HepG2 (cell line): ENCODE data around the gene TKFC. TPM values are rescaled to one million over a fixed set of nuclear protein-coding genes. Genes with fewer than 3 reads are reported as not detected.

Experiments
- CBX5 ChIP-seq: sonication (generic); formaldehyde crosslinking; IDR thresholded peaks from 2 replicates; pipeline ENCODE4 v1.4.0; 2020; ENCODE audit warnings: missing genetic modification reagents, borderline replicate concordance
- ELF1 ChIP-seq: sonication (generic); formaldehyde crosslinking; IDR thresholded peaks from 2 replicates; pipeline ENCODE4 v1.4.0; 2020; ENCODE audit warnings: missing genetic modification reagents
- GFI1 ChIP-seq: sonication (generic); formaldehyde crosslinking; IDR thresholded peaks from 2 replicates; pipeline ENCODE4 v1.5.0; 2020; ENCODE audit warnings: missing genetic modification reagents, mild to moderate bottlenecking, borderline replicate concordance
- KDM2A ChIP-seq: sonication (generic); formaldehyde crosslinking; IDR thresholded peaks from 2 replicates; pipeline ENCODE4 v1.4.0; 2020; ENCODE audit warnings: low read depth, missing genetic modification reagents, borderline replicate concordance
- MEF2D ChIP-seq: sonication (generic); formaldehyde crosslinking; IDR thresholded peaks from 2 replicates; pipeline ENCODE4 v1.5.1; 2020; ENCODE audit warnings: mild to moderate bottlenecking, missing genetic modification reagents
- NFKB2 ChIP-seq: sonication (generic); formaldehyde crosslinking; IDR thresholded peaks from 2 replicates; pipeline ENCODE4 v1.4.0; 2020; ENCODE audit warnings: missing genetic modification reagents, borderline replicate concordance
- NFRKB ChIP-seq: fragments of 450-650 bp; IDR thresholded peaks from 2 replicates; pipeline ENCODE4 v1.6.1; 2017
- PHF5A ChIP-seq: IDR thresholded peaks from one replicate; pipeline ENCODE4 v1.6.1; 2018; ENCODE audit warnings: low read depth, missing genetic modification reagents; ENCODE audit not compliant: unreplicated experiment
- POLR2AphosphoS5 ChIP-seq: IDR thresholded peaks from 2 replicates; pipeline ENCODE4 v1.6.1; 2012; ENCODE audit warnings: low read depth, low read length
- RARA ChIP-seq: IDR thresholded peaks from 2 replicates; pipeline ENCODE4 v1.6.1; 2016; ENCODE audit warnings: missing genetic modification reagents, missing compliant biosample characterization
- RARG ChIP-seq: sonication (generic); formaldehyde crosslinking; IDR thresholded peaks from 2 replicates; pipeline ENCODE4 v1.4.0; 2020; ENCODE audit warnings: low read depth, mild to moderate bottlenecking, missing genetic modification reagents
- SUZ12 ChIP-seq: fragments of 150-350 bp; IDR thresholded peaks from 2 replicates; pipeline ENCODE4 v1.6.1; 2014; ENCODE audit warnings: low read depth, low read length
- THAP11 ChIP-seq: IDR thresholded peaks from 2 replicates; pipeline ENCODE4 v1.6.1; 2016; ENCODE audit warnings: missing biosample characterization, missing genetic modification reagents
- ZFYVE20 ChIP-seq: sonication (generic); formaldehyde crosslinking; IDR thresholded peaks from 2 replicates; pipeline ENCODE4 v1.8.0; 2023; ENCODE audit warnings: low read depth, mild to moderate bottlenecking, moderate library complexity, missing genetic modification reagents, borderline replicate concordance
- ZNF124 ChIP-seq: sonication (generic); formaldehyde crosslinking; IDR thresholded peaks from 2 replicates; pipeline ENCODE4 v1.4.0; 2020; ENCODE audit warnings: missing genetic modification reagents
- ZNF232 ChIP-seq: sonication (generic); formaldehyde crosslinking; IDR thresholded peaks from 2 replicates; pipeline ENCODE4 v1.4.0; 2020; ENCODE audit warnings: missing genetic modification reagents, borderline replicate concordance
- ZNF253 ChIP-seq: sonication (generic); formaldehyde crosslinking; IDR thresholded peaks from 2 replicates; pipeline ENCODE4 v1.8.0; 2022; ENCODE audit warnings: mild to moderate bottlenecking, missing genetic modification reagents, borderline replicate concordance
- ZNF282 ChIP-seq: fragments of 450-650 bp; IDR thresholded peaks from 2 replicates; pipeline ENCODE4 v1.6.1; 2018; ENCODE audit not compliant: partially characterized antibody
- ZNF546 ChIP-seq: sonication (generic); formaldehyde crosslinking; conservative IDR thresholded peaks from 2 replicates; pipeline ENCODE4 v1.8.1; 2023; ENCODE audit warnings: mild to moderate bottlenecking, missing genetic modification reagents
- ZNF549 ChIP-seq: sonication (generic); formaldehyde crosslinking; IDR thresholded peaks from 2 replicates; pipeline ENCODE4 v1.5.0; 2020; ENCODE audit warnings: missing genetic modification reagents
- ZNF577 ChIP-seq: sonication (generic); formaldehyde crosslinking; IDR thresholded peaks from 2 replicates; pipeline ENCODE4 v1.4.0; 2020; ENCODE audit warnings: mild to moderate bottlenecking, low read depth, missing genetic modification reagents, borderline replicate concordance
- ZNF629 ChIP-seq: sonication (generic); formaldehyde crosslinking; conservative IDR thresholded peaks from 2 replicates; pipeline ENCODE4 v1.5.0; 2020; ENCODE audit warnings: missing genetic modification reagents
- ZNF672 ChIP-seq: sonication (generic); formaldehyde crosslinking; IDR thresholded peaks from 2 replicates; pipeline ENCODE4 v1.8.1; 2022; ENCODE audit warnings: missing genetic modification reagents
- polyA plus RNA-seq, 8 experiments: library from polyadenylated mRNA; depleted of rRNA in 3 of 8; stranded (reverse) in 7 of 8; unstranded in 1 of 8; fragments of >200 nt; fragmentation: Illumina TruSeq in 4 of 8; extraction: Trizol in 4 of 8; gene quantifications; 2 replicates each; pipeline versions ENCODE4 v1.2.1 to v1.2.3, GENCODE V29; 2011 to 2016; ENCODE audit warnings: low read depth in 4 of 8, missing spikeins in 1 of 8, mixed read lengths in 1 of 8; ENCODE audit not compliant: insufficient read depth in 1 of 8
- total RNA-seq, 5 experiments: library from RNA; depleted of rRNA; stranded (reverse); fragments of >200 nt; fragmentation: Illumina TruSeq; extraction: Trizol; gene quantifications; 2 replicates each; pipeline ENCODE4 v1.2.3, GENCODE V29; 2016; ENCODE audit warnings: low read depth in 1 of 5
- TF ChIP-seq, protein P1 (sequence below): sonication (generic); formaldehyde crosslinking; IDR thresholded peaks from 2 replicates; pipeline ENCODE4 v1.8.0; 2022; ENCODE audit warnings: mild to moderate bottlenecking, missing genetic modification reagents, borderline replicate concordance
- TF ChIP-seq, protein P2 (sequence below): IDR thresholded peaks from 2 replicates; pipeline ENCODE4 v1.6.1; 2016; ENCODE audit warnings: low read depth, control low read depth
- TF ChIP-seq, protein P3 (sequence below): sonication (generic); formaldehyde crosslinking; IDR thresholded peaks from 2 replicates; pipeline ENCODE4 v1.5.0; 2020; ENCODE audit warnings: missing genetic modification reagents

The TKFC gene
- total and polyA plus RNA-seq, 2 of the 13 experiments (the other 11 are each of a cell fraction or from before 2014, with no cell fraction given): 147 to 197 TPM

DNA sequence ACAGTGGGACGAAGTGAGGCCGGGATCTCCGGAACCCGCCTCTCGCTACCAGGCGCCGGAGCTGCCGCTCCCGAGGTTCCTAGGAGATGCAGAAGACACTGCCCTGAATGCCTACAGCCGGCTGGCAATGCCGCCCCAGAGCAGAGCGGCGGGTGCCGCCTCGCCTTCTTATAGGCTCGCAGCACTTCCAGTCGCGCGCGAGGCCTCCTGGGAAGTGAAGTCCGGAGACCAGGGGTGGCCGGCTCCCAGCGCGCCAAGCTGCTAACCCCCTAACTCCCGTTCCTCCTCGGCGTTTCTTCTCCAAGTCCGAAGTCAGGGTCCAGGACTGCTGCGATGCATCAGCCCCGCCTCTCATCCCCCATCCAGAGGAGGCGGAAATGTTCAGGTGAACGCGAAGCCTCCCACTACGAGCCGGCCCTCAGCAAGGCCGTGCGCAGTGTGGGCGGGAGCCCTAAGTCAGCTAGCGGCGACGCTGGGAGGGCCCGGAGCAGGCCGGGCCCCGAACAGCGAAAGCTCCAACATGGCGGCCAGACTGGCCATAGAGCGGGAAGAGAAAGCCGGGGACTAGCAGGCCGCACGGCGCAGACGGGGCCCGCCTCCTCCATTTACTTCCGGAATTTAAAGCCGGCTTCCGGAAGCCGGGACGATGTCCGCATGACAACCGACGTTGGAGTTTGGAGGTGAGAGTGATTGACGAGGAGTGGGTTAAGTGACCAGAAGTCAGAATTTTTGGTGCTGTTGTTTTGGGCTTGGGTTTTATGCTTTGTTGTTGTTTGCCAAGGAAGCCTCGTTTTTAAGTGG is 28.9 kb downstream of the TKFC start, which contains the start of the genes CYB561A3 and TMEM138 (continued):
- peak; percentile 80 for TF ChIP-seq POLR2AphosphoS5
- peak; percentile 83; the same call in 1 of the 2 replicates for TF ChIP-seq ZNF124
- TF ChIP-seq ZNF546 (CRISPR knock-in tag): peak; percentile 68; the same call in 1 of the 2 replicates
- no peak for TF ChIP-seq ZNF282
- 0 out of 2 replicates have a peak, but pooled peaks have one; percentile 56 for TF ChIP-seq MEF2D (CRISPR knock-in tag)
- TF ChIP-seq NFRKB: peak; percentile 94
- TF ChIP-seq ELF1 (CRISPR knock-in tag): peak; percentile 84
- TF ChIP-seq, protein P1, sequence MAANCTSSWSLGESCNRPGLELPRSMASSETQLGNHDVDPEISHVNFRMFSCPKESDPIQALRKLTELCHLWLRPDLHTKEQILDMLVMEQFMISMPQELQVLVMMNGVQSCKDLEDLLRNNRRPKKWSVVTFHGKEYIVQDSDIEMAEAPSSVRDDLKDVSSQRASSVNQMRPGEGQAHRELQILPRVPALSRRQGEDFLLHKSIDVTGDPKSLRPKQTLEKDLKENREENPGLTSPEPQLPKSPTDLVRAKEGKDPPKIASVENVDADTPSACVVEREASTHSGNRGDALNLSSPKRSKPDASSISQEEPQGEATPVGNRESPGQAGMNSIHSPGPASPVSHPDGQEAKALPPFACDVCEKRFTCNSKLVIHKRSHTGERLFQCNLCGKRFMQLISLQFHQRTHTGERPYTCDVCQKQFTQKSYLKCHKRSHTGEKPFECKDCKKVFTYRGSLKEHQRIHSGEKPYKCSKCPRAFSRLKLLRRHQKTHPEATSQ (CRISPR knock-in tag): 0 out of 2 replicates have a peak, but pooled peaks have one; percentile 60
- 0 out of 2 replicates have a peak, but pooled peaks have one; percentile 25 for TF ChIP-seq GFI1
- TF ChIP-seq, protein P2, sequence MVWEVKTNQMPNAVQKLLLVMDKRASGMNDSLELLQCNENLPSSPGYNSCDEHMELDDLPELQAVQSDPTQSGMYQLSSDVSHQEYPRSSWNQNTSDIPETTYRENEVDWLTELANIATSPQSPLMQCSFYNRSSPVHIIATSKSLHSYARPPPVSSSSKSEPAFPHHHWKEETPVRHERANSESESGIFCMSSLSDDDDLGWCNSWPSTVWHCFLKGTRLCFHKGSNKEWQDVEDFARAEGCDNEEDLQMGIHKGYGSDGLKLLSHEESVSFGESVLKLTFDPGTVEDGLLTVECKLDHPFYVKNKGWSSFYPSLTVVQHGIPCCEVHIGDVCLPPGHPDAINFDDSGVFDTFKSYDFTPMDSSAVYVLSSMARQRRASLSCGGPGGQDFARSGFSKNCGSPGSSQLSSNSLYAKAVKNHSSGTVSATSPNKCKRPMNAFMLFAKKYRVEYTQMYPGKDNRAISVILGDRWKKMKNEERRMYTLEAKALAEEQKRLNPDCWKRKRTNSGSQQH (CRISPR knock-in tag): peak; percentile 18; the same call in 1 of the 2 replicates
- TF ChIP-seq ZNF253: peak; percentile 75; the same call in 1 of the 2 replicates
- no peak for TF ChIP-seq ZFYVE20 (CRISPR knock-in tag)
- TF ChIP-seq RARA (CRISPR knock-in tag): no peak
- TF ChIP-seq THAP11 (CRISPR knock-in tag): peak; percentile 97
- TF ChIP-seq ZNF232: peak; percentile 73; the same call in 1 of the 2 replicates
- 0 out of 2 replicates have a peak, but pooled peaks have one; percentile 19 for TF ChIP-seq ZNF549 (CRISPR knock-in tag)
- TF ChIP-seq, protein P3, sequence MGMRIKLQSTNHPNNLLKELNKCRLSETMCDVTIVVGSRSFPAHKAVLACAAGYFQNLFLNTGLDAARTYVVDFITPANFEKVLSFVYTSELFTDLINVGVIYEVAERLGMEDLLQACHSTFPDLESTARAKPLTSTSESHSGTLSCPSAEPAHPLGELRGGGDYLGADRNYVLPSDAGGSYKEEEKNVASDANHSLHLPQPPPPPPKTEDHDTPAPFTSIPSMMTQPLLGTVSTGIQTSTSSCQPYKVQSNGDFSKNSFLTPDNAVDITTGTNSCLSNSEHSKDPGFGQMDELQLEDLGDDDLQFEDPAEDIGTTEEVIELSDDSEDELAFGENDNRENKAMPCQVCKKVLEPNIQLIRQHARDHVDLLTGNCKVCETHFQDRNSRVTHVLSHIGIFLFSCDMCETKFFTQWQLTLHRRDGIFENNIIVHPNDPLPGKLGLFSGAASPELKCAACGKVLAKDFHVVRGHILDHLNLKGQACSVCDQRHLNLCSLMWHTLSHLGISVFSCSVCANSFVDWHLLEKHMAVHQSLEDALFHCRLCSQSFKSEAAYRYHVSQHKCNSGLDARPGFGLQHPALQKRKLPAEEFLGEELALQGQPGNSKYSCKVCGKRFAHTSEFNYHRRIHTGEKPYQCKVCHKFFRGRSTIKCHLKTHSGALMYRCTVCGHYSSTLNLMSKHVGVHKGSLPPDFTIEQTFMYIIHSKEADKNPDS (CRISPR knock-in tag): peak; percentile 60; the same call in 1 of the 2 replicates
- TF ChIP-seq CBX5 (CRISPR knock-in tag): peak; percentile 41; the same call in 1 of the 2 replicates
- peak; percentile 31; the same call in 1 of the 2 replicates for TF ChIP-seq SUZ12
- TF ChIP-seq NFKB2: peak; percentile 90; the same call in 1 of the 2 replicates
- peak; percentile 86 for TF ChIP-seq PHF5A (CRISPR knock-in tag)
- TF ChIP-seq ZNF672 (CRISPR knock-in tag): no peak
- no peak for TF ChIP-seq ZNF629 (CRISPR knock-in tag)
- 0 out of 2 replicates have a peak, but pooled peaks have one; percentile 53 for TF ChIP-seq RARG (CRISPR knock-in tag)
- peak; percentile 72; the same call in 1 of the 2 replicates for TF ChIP-seq KDM2A (CRISPR knock-in tag)
- TF ChIP-seq ZNF577 (CRISPR knock-in tag): no peak
